Stimulated activated CD8-positive, alpha-beta memory T cell treated with anti-CD3 and anti-CD28 coated beads, Interleukin-15, amount 100 ng/mL, for 4 hours (primary cell): ENCODE measurements around the gene HLA-B.
A peak's percentile ranks its signal among the peaks of the same experiment; 100 is the strongest.
"Not testable (repeated sequence)": the region's sequence is repeated elsewhere in the genome, so short reads cannot be mapped to it uniquely, and the experiment has no call there.

Experiments used
- DNase-seq, 2 donors: peaks; one replicate each; pipeline ENCODE4 v3.0.0-alpha.2; 2020; ENCODE audit warnings: low read depth in 2 of 2

Gene HLA-B

DNA sequence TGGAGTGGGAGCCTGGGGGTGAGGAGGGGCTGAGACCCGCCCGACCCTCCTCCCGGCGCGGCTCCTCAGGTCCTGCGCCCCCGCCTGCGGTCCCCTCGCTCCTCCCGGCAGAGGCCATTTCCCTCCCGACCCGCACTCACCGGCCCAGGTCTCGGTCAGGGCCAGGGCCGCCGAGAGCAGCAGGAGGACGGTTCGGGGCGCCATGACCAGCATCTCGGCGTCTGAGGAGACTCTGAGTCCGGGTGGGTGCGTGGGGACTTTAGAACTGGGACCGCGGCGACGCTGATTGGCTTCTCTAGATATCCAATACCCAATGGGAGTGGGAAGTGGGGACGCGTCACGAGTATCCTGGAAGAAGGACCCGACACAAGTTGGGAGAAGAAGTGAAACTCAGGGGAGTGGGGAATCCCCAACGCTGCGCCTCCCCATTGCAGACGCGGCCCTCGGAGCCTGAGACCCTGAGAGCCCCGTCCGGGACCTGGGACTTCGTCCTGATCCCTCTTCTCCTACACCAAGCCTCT lies at the start of gene HLA-B:
HLA-B (minus strand) TSS at position 234 of the 521 bp plus-strand sequence; CDS start at position 213, 21 bp downstream.
- peak; percentile 48 to 63 for DNase-seq

DNA sequence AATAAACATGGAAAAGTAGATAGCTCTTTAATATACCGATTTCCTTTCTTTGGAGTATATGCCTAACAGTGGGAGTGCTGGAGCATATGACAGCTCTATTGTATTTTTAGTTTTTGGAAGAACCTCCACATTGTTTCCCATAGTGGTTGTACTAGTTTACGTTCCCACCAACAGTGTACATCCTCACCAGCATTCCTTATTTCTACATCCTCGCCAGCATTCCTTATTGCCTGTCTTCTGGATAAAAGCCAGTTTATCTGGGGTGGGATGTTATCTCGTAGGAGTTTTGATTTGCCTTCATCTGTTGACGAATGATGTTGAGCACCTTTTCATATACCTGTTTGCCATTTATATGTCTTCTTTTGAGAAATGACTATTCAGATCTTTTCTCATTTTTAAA lies 49.0 kb upstream of the HLA-B start:
- DNase-seq, result no peak

DNA sequence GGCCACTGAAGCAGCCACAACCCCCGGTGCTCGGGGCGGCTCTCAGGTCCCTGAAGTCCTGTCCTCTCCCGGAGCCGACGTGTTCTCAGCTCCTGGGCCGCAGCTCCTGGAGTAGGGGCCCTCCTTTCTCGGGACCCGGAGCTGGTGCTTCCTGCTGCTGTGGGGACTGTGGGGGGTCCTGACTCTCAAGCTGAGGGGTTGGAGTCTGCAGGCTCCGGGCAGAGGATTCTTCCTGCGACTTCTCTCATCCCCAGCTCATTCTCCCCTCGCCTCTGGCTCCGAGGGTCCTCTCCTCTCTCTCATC lies 47.0 kb upstream of the HLA-B start:
- not testable (repeated sequence) for DNase-seq

DNA sequence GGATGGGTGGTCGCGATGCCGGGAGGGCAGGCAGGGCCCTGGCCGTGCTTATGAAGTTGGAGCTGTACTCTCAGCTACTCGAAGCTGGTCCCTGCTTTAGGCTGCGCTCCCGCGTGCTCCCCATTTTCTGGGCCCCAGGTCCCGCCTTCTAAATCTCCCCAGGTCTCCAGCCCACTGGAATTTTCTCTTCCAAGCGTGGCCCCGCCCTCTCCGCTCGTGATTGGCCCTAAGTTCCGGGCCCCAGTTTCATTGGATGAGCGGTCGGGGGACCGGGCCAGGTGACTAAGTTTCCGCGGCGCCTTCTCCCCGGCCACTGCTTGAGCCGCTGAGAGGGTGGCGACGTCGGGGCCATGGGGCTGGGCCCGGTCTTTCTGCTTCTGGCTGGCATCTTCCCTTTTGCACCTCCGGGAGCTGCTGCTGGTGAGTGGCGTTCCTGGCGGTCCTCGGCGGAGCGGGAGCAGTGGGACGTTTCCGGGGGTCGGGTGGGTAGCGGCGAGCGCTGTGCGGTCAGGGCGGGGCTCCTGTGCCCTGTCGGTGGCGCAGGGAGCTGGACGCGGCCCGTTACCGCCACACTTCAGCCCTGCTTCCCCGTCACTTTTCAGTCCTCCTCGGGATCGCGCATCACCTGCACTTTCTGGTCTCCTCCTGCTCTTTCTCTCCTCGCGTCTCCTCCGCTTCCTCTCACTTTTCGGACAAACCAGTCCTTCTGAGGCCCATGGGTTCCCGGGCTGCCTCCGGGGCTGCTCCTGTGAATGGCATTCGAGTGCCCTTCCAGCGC lies 46.5 kb upstream of the HLA-B start, which contains the start of gene MICA:
MICA (plus strand) TSS at position 313 of the 778 bp plus-strand sequence; CDS start at position 351, 38 bp downstream.
- peak; percentile 30 to 48 for DNase-seq

DNA sequence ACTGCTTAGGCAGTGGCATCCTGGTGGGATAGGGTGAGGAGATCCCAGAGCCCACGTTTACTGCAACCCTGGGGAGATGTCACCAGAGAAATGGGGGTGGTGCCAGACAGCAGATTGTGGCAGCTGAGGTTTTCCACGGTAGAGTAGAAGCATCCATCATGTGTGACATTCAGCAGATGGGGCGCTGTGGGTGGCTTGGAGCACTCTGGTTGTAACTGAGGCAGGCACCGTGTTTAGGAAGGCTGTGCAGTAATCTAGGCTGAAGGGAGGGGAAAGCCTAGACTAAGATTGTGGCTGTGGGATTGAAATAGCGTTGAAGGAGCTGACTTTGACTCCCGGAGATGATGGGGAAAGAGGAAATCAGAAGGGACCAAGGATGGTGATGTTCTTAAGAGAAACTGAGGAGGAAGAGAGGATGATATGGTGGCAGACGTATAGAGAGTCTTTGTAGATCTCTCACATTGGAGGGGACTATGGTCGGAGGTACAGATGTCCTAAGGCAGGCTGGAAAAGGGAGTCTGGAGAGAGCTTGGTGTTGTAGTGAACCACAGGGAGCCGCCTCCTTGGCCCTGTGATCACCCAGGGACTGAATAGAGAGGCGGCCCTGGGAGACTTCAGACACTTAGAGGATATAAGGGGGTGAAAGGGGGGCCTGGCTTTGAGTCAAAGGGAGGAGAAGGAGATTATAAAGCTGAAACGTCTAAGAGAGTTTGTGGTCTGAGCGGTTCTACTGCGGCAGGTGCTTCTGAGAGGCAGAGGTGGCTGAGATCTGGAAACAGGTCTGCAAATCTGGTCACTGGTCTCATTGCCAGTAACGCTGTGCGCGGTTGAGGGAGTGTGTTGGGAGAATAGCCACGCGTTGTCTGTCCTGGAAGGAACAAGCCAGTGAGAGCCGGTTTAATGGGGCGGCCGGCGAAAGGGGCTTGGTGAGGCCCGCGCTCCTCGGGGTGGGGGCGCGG lies 45.6 kb upstream of the HLA-B start:
- DNase-seq, result no peak

DNA sequence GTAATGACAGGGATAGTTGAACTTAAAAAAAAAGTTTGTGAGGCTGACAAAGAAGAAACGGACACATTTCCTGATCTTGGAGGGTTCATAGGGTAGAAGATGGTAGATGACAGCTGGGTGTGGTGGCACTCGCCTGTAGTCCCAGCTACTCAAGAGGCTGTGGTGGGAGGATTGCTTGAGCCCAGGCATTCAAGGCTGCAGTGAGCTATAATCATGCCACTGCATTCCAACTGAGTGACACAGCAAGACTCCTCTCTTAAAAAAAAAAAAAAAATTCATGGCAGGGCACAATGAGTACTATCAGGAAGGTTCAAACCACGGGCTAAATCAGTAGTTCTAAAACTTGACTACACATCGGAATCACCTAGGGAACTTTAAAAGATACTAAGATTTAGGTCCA lies 44.4 kb upstream of the HLA-B start:
- DNase-seq, result no peak

DNA sequence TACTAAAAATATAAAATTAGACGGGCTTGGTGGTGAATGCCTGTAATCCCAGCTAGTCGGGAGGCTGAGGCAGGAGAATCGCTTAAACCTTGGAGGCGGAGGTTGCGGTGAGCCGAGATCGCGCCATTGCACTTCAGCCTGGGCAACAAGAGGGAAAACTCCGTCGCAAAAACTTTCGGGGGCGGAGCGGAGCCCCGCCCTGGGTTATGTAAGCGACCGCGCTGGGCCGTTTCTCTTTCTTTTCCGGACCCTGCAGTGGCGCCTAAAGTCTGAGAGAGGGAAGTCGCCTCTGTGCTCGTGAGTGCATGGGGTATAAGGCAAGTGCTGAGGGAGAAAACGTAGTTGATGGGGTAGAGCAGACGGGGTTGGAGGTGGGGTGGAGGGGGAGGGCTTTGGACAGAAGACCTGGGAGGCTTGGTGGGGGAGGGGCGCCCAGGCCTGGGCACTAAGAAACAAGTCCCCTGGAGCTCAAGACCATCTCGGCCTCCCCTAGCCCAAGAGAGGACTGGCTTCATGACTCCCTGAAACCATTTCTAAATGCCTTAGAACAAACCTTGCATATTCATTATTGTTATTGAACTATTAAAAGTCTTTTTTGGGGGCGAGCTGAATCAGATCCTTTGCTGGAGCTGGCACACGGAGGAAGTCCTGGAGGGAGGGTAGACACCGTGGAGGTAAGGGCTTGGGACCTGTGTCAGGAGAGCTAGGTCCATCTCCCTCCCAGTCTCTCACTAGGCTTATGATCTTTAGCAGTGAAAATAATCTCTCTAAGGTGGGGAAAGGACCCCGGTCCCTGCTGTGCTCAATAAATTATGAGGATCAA lies 43.7 kb upstream of the HLA-B start:
- DNase-seq, result peak; percentile 54 to 57

DNA sequence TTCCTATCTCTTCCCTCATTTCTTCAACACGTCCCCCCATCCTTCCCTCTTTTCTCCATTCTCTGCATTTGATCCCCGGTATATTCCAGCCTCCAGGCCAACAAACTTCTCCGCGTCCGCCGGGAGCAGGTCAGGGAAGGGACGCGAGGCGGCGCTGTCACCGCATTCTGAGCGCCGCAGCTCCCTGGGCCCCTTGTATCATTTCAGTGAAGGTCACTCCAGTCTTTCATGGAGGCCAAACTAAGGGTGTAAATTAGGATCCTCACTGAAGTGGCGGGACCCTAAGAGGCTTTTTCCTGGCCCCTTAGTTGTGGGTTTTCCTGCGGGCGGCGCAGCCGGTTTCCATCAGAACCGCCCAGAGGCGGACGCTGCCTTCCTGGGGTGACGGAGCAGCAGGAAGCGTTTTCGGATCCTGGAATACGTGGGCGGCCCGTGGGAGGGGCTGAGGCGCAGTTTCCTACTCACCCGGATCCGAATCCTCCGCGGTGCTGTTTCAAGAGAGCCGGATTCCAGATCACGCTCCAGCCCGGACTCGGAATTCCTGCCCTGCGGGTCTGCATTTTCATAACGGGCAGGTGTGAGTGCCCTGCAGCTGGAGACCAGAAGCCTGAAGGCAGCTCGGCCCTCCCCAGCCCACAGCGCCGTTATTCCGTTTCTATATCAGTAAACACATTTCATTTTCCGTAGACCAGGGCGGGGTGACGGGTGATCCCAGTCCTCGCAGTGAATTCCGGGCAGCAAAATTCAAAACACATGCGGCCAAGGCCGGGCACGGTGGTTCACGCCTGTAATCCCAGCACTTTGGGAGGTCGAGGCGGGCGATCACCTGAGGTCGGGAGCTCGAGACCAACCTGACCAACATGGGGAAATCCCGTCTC lies 42.8 kb upstream of the HLA-B start:
- peak; percentile 39 to 49 for DNase-seq

DNA sequence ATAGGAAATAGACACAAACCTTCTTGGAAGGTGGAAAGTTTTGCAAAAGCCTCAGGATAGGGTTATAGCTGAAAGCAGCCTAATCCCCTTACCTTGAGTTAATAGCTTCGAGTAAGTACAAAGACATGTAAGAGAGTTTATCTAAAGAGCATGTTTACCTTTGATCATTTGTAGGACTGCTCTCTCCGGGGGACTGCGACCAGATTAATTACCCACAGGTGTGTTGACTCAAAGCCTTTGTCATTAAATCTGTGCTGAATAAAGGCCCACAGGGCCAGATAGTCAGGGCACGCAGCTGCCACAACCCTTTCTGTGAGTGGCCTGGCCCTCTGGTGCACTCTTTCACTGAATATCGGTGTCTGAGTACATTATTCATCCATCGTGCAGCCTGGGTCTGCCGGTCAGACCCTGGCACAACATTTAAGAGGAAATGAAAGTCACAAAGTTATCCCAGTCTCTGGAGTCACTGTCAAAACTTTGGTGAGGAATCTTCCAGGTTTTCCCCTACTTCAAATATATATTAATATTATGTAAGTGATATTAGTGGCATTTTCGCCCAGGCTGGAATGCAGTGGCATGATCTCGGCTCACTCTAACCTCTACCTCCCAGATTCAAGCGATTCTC lies 41.0 kb upstream of the HLA-B start:
- DNase-seq, result no peak

DNA sequence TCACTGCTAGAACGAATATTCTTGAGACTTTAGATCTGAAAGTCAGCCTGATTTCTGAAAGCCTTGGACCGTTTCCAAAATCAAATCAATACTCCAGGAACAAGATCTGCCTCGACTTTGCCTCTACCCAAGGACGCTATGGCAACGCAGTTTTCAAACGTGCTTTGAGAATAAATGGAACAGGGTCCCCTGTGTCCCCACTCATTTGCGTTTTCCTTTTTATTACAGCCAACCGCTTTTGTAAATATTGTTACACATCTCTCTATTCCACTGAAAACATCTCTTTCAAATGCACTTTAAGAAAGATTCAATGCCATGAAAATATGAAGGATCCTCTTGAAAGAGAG lies 40.1 kb upstream of the HLA-B start:
- not testable (repeated sequence) for DNase-seq

DNA sequence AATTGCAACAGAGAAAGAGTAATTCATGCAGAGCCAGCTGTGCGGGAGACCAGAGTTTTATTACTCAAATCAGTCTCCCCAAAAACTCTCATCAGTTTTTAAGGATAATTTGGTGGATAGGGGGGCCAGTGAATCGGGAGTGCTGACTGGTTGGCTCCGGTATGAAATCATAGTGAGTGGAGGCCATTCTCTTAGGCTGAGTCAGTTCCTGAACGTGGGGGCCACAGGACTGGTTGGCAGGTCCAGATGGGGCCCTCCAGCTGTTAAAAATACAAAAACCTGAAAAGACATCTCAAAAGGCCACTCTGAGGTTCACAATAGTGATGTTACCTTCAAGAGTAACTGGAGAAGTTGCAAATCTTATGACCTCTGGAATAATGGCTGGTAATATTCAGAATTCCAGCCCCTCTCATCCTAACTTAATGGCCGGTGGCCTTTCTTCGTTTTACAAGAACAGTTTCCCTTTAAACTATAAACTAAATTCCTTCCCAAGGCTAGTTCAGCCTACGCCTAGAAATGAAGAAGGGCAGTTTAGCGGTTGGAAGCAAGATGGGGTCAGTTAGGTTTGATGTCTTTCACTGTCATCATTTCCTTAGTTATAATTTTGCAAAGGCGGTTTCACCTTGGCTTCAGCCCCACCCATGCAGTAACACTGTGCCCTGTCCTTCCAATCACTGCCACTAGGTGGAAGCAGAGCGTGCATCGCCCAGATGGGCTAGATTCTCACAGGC lies 39.6 kb upstream of the HLA-B start:
- peak; percentile 68 to 82 for DNase-seq

DNA sequence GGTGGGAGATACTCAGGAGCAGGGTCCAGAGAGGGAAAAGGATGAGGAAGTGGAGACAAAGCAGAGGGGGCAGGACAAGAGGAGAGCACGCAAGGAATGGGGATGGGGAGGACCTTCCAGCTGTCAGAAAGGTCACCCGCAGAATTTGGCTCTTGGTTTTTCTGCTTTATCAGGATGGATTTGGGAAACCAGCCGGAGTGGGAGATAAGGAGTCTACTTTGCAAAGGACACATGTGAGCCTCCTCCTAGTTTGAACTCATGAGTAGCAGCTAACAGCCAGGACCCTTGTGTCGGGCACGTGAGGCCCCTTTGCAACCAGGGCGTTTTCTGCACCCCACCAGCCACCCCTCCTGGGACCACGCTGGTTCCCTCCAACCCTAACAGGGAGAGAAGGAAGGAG lies 38.9 kb upstream of the HLA-B start:
- no peak for DNase-seq

DNA sequence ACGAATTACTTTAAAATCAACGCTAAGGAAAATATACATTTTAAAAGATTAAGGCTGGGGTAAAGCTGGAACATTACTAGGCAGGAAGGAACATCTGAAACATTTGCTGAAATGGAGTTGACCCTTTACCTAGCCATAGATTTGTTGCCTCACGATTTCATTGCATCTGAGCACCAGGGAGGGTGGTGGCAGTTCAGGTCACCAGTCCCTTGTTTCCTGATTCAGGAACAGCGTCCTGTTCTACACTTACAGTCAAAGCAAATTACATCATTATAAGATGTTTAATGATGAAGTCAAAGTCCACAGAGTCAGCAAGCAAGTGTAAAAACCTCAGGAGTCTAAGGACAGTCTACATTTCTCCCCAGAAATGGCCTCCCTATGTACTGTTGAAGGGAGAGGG lies 37.4 kb upstream of the HLA-B start:
- DNase-seq, result no peak

DNA sequence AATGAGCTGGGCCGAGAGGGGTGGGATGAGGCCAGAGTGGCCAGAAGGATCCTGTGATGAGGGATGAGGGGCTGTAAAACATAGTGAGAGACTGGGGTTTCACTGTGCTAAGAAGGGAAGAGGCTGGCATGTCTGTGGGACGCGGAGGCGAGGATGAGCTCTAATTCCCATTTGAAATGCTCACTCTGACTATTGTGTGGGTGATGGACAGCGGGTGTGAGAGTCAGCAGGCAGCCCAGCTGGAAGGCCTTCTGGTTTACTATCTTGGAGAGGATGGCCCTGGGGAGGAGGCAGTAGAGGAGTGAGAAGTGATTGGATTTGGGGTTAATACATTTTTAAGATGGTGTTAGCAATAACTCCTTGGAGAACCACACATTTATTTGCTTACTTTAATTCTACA lies 37.0 kb upstream of the HLA-B start:
- no peak for DNase-seq

DNA sequence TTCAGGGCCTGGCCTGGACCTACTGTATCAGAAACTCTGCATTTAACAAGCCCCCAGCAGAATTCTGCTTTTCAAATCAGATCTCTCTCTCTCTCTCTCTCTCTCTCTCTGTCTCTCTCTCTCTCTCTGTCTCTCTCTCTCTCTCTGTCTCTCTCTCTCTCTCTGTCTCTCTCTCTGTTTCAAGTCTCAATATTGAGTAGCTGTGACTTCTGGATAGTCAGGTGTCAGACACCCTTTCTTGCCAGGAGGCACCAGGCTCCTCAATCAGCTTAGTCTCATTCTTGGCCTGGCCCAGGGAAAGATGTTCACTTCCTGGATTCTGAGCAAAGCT lies 32.8 kb upstream of the HLA-B start:
- not testable (repeated sequence) for DNase-seq

DNA sequence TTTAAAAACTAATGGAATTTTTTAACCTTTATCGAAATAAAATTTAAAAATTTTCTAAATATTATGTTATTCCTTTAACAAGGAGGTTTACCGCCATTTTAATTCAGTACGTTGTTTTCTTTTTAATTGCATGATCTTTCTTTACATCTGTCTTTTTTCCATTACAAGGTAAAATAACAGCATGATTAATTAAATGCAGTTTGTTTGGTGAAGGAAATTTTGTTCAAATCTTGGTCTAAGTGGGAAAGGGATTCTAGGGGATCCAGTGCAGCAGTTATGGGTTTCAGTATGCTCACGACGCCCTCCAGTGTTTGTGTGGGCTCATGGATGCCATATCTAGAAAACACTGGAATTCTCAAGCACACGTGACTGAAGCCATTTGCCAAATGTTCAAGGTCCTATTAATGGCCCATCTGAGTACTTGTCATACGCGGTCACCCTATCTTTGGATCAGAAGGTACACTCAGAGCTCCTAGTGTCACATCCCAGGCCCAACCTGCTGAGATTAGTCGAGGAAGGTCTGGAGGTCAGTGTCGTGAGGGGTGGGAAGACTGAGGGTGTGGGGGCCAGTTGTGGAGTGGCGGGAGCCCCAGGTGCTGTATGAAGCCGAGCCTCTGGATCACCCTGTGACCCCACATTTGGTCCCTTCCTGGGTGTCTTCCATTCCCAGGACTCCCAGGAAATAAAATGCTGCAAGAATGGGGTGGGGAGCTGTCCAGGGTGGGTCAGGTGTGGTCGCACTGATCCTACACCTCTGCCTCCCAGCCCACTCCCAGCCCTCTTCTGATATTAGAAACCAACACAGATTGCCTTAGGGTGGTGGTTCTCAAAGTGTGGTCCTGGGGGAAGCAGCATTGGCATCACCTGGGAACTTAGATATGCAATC lies 32.2 kb upstream of the HLA-B start:
- not testable (repeated sequence) for DNase-seq

DNA sequence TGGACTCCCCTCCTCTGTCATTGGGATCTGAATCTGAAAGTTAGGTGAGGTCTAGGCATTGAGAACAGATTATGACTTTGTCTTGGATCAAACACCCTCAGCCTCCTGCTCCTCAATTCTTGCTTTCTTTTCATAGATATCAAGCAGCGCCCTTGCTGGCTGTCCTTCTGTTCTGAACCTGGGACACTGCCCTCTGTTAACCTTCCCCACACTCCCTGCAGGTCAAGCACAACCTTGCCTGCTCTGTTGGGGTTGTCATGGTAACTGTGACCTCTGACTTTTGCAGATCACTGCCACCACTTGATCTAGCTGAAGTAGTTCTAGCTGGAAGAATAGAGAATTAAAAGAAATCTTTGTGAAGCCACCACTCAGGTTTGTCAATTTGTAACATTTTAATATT lies 30.0 kb upstream of the HLA-B start:
- DNase-seq, result no peak

DNA sequence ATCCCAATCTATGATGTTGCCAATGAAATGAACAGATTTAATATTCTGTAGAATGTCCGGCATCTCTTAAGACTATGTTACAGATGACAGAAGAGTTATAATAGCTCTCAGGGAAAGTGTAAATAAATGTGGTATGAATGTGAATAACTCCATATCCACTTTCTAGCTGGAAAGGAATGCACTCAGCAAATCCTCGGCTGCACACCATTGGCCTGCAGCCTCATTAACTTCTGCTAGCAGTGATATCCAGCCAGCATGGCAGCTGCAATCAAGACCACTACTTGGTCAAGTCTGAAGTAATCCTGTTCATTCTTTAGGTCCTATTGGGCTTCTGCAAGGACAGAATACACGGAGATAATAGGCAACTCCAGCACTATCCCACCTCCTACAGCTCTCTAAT lies 29.1 kb upstream of the HLA-B start:
- no peak for DNase-seq

DNA sequence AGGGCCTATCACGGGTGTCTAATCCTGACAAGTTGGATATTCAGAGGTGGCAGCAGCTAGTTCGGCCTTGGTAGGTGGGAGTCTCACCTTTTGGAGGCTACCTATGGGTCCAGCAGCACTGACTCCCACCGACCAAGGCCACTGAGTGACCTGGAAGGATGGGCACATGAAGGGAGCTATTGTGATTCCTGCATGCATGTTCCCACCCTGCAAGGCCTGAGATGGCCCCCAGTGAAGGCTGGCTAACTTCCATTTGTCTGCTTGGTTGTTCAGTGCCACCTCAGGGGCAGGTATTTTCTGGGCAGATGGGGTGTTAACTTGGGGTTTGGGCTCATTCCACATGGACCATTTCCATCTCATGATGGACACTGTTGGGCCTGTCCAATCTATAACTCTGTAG lies 28.1 kb upstream of the HLA-B start:
- DNase-seq, result no peak
